OCI-LY1 (cell line): ENCODE measurements around the gene PPFIA1.

Experiments used
- CTCF ChIP-seq: fragments of 200-600 bp; sonication (generic), shearing (Covaris generic); IDR thresholded peaks from 2 replicates; pipeline ENCODE4 v1.5.1; 2017; ENCODE audit warnings: mild to moderate bottlenecking, antibody characterized with exemption, low read length, moderate library complexity, mixed read lengths
- EZH2 ChIP-seq: fragments of 200-600 bp; sonication (generic), shearing (Covaris generic); IDR thresholded peaks from 2 replicates; pipeline ENCODE4 v1.8.0; 2017; ENCODE audit warnings: borderline replicate concordance, mixed run types, mild to moderate bottlenecking, antibody characterized with exemption, low read length, moderate library complexity, mixed read lengths

- TF ChIP-seq CTCF (no peak), EZH2 (no peak)
Measured at GRCh38 chr11:70312401-70313357, 42.2 kb downstream of the PPFIA1 start.
